ENCODE data around the gene C1QTNF1.
"Not testable (repeated sequence)": the region's sequence is repeated elsewhere in the genome, so short reads cannot be mapped to it uniquely, and the experiment has no call there.

Gene C1QTNF1

GRCh38 chr17:79014158-79014758, 9.7 kb upstream of the C1QTNF1 start:
- Histone ChIP-seq H3K4me1 (ENCODE audit: control insufficient read depth, insufficient read depth, low read length) (peaks cover 3% of the 10 kb centered on the region), H3K27ac (ENCODE audit: low read depth, low read length) (no peak overlapping the region), H3K9ac (ENCODE audit: low read length) (no peak overlapping the region), H3K36me3 (ENCODE audit: control insufficient read depth, insufficient read depth, low read length) (no peaks in the 10 kb centered on the region), H3K4me3 (ENCODE audit: low read length) (no peak overlapping the region), H3K27me3 (ENCODE audit: control insufficient read depth, insufficient read depth, low read length) (no peaks in the 10 kb centered on the region)

GRCh38 chr17:79017546-79018369, 6.2 kb upstream of the C1QTNF1 start:
- Histone ChIP-seq H3K9ac (ENCODE audit: low read length) (no peak overlapping the region), H3K36me3 (ENCODE audit: control insufficient read depth, insufficient read depth, low read length) (no peaks in the 10 kb centered on the region), H3K4me3 (ENCODE audit: low read length) (no peak overlapping the region), H3K27ac (ENCODE audit: low read depth, low read length) (no peak overlapping the region), H3K4me1 (ENCODE audit: control insufficient read depth, insufficient read depth, low read length) (peaks cover 10% of the 10 kb centered on the region), H3K27me3 (ENCODE audit: control insufficient read depth, insufficient read depth, low read length) (peaks cover 1% of the 10 kb centered on the region)

GRCh38 chr17:79018370-79018695, 5.6 kb upstream of the C1QTNF1 start:
- Histone ChIP-seq H3K4me1 (ENCODE audit: control insufficient read depth, insufficient read depth, low read length) (peaks cover 10% of the 10 kb centered on the region), H3K9ac (ENCODE audit: low read length) (no peak overlapping the region), H3K27ac (ENCODE audit: low read depth, low read length) (no peak overlapping the region), H3K36me3 (ENCODE audit: control insufficient read depth, insufficient read depth, low read length) (no peaks in the 10 kb centered on the region), H3K27me3 (ENCODE audit: control insufficient read depth, insufficient read depth, low read length) (peaks cover 5% of the 10 kb centered on the region), H3K4me3 (ENCODE audit: low read length) (no peak overlapping the region)

- no peaks in the 10 kb centered on the region for H3K36me3 ChIP-seq (ENCODE audit: control insufficient read depth, insufficient read depth, low read length)
- H3K9ac ChIP-seq (ENCODE audit: low read length): no peak overlapping the region
- no peak overlapping the region for H3K4me3 ChIP-seq (ENCODE audit: low read length)
- H3K27ac ChIP-seq (ENCODE audit: low read depth, low read length): no peak overlapping the region
- H3K27me3 ChIP-seq (ENCODE audit: control insufficient read depth, insufficient read depth, low read length): peaks cover 5% of the 10 kb centered on the region
- peaks cover 10% of the 10 kb centered on the region for H3K4me1 ChIP-seq (ENCODE audit: control insufficient read depth, insufficient read depth, low read length)
Observed at GRCh38 chr17:79019261-79019631, 4.7 kb upstream of the C1QTNF1 start.

GRCh38 chr17:79019632-79020584, 4.1 kb upstream of the C1QTNF1 start:
- Histone ChIP-seq H3K27ac (ENCODE audit: low read depth, low read length) (peak overlapping the region; percentile 17), H3K4me3 (ENCODE audit: low read length) (peak overlapping the region; percentile 47), H3K4me1 (ENCODE audit: control insufficient read depth, insufficient read depth, low read length) (peaks cover 10% of the 10 kb centered on the region), H3K9ac (ENCODE audit: low read length) (no peak overlapping the region), H3K36me3 (ENCODE audit: control insufficient read depth, insufficient read depth, low read length) (no peaks in the 10 kb centered on the region), H3K27me3 (ENCODE audit: control insufficient read depth, insufficient read depth, low read length) (peaks cover 5% of the 10 kb centered on the region)

- no peaks in the 10 kb centered on the region for H3K36me3 ChIP-seq (ENCODE audit: control insufficient read depth, insufficient read depth, low read length)
- H3K4me1 ChIP-seq (ENCODE audit: control insufficient read depth, insufficient read depth, low read length): peaks cover 13% of the 10 kb centered on the region
- no peak overlapping the region for H3K4me3 ChIP-seq (ENCODE audit: low read length)
- H3K27me3 ChIP-seq (ENCODE audit: control insufficient read depth, insufficient read depth, low read length): peaks cover 5% of the 10 kb centered on the region
- peak overlapping the region; percentile 17 for H3K27ac ChIP-seq (ENCODE audit: low read depth, low read length)
- H3K9ac ChIP-seq (ENCODE audit: low read length): no peak overlapping the region
Observed at GRCh38 chr17:79020631-79021301, 3.2 kb upstream of the C1QTNF1 start.

- H3K9ac ChIP-seq (ENCODE audit: low read length); H3K27ac ChIP-seq (ENCODE audit: low read depth, low read length); H3K27me3 ChIP-seq (ENCODE audit: control insufficient read depth, insufficient read depth, low read length); H3K4me3 ChIP-seq (ENCODE audit: low read length); H3K36me3 ChIP-seq (ENCODE audit: control insufficient read depth, insufficient read depth, low read length): not testable (repeated sequence)
- H3K4me1 ChIP-seq (ENCODE audit: control insufficient read depth, insufficient read depth, low read length): peaks cover 18% of the 10 kb centered on the region
Observed at GRCh38 chr17:79021929-79022328, 2.0 kb upstream of the C1QTNF1 start.

- no peak overlapping the region for H3K4me3 ChIP-seq (ENCODE audit: low read length)
- peak overlapping the region; percentile 14 for H3K27ac ChIP-seq (ENCODE audit: low read depth, low read length)
- peaks cover 23% of the 10 kb centered on the region for H3K4me1 ChIP-seq (ENCODE audit: control insufficient read depth, insufficient read depth, low read length)
- no peaks in the 10 kb centered on the region for H3K36me3 ChIP-seq (ENCODE audit: control insufficient read depth, insufficient read depth, low read length)
- H3K9ac ChIP-seq (ENCODE audit: low read length): no peak overlapping the region
- H3K27me3 ChIP-seq (ENCODE audit: control insufficient read depth, insufficient read depth, low read length): peaks cover 5% of the 10 kb centered on the region
Observed at GRCh38 chr17:79022507-79022991, 1.4 kb upstream of the C1QTNF1 start.

GRCh38 chr17:79023180-79023705, 726 bp upstream of the C1QTNF1 start:
- Histone ChIP-seq H3K36me3 (ENCODE audit: control insufficient read depth, insufficient read depth, low read length) (no peaks in the 10 kb centered on the region), H3K4me3 (ENCODE audit: low read length) (no peak overlapping the region), H3K27ac (ENCODE audit: low read depth, low read length) (no peak overlapping the region), H3K4me1 (ENCODE audit: control insufficient read depth, insufficient read depth, low read length) (peaks cover 30% of the 10 kb centered on the region), H3K9ac (ENCODE audit: low read length) (no peak overlapping the region), H3K27me3 (ENCODE audit: control insufficient read depth, insufficient read depth, low read length) (peaks cover 5% of the 10 kb centered on the region)

- Histone ChIP-seq H3K9ac (ENCODE audit: low read length) (no peak overlapping the region), H3K27me3 (ENCODE audit: control insufficient read depth, insufficient read depth, low read length) (peaks cover 5% of the 10 kb centered on the region), H3K36me3 (ENCODE audit: control insufficient read depth, insufficient read depth, low read length) (no peaks in the 10 kb centered on the region), H3K27ac (ENCODE audit: low read depth, low read length) (no peak overlapping the region), H3K4me3 (ENCODE audit: low read length) (peak overlapping the region; percentile 66), H3K4me1 (ENCODE audit: control insufficient read depth, insufficient read depth, low read length) (peaks cover 23% of the 10 kb centered on the region)
Observed at GRCh38 chr17:79024901-79025737, 1.1 kb downstream of the C1QTNF1 start.

Measured in rectal smooth muscle tissue (tissue), 1 donor.